HEK293 (cell line): ENCODE data around the gene ADAMTSL5.
A peak's percentile ranks its signal among the peaks of the same experiment; 100 is the strongest.

ENCODE experiments used
- CTCF ChIA-PET: fragments of 350-600 bp; formaldehyde crosslinking; extraction: SDS; loops from one replicate; lab custom pipeline; 2021; ENCODE audit warnings: antibody characterized with exemption; lab: Yijun Ruan, JAX
- POLR2A ChIA-PET: fragments of 300-600 bp; formaldehyde crosslinking; extraction: SDS; loops from one replicate; lab custom pipeline; 2020; ENCODE audit warnings: antibody characterized with exemption, inconsistent platforms; lab: Yijun Ruan, JAX
- H3K27ac ChIP-seq: fragments of 200-500 bp; sonication (Bioruptor generic); 2 replicates; pipeline ENCODE4 v1.5.1; 2014; ENCODE audit warnings: low read depth, low read length, control low read depth, inconsistent platforms; ENCODE audit errors: extremely low read depth
- H3K36me3 ChIP-seq, 2 experiments: fragments of 200-500 bp in 1 of 2; sonication (Bioruptor generic) in 1 of 2; 1 replicate in 1 of 2; 2 replicates in 1 of 2; pipeline ENCODE4 v1.5.1; 2014 to 2017; ENCODE audit warnings: inconsistent platforms in 2 of 2, low read length in 2 of 2; ENCODE audit not compliant: control insufficient read depth in 2 of 2, insufficient read depth in 1 of 2
- H3K4me1 ChIP-seq: fragments of 200-500 bp; sonication (Bioruptor generic); 2 replicates; pipeline ENCODE4 v1.5.1; 2014; ENCODE audit warnings: mild to moderate bottlenecking, low read length, inconsistent platforms; ENCODE audit not compliant: control insufficient read depth, insufficient read depth
- H3K4me3 ChIP-seq: 2 replicates; pipeline ENCODE4 v1.5.1; 2011; ENCODE audit warnings: low read depth, mild to moderate bottlenecking, control low read depth, low read length, moderate library complexity
- H3K9me3 ChIP-seq: fragments of 200-500 bp; sonication (Bioruptor generic); 2 replicates; pipeline ENCODE4 v1.5.1; 2014; ENCODE audit warnings: low read depth, low read length, inconsistent platforms; ENCODE audit not compliant: control insufficient read depth, insufficient read depth
- EGR2 ChIP-seq: fragments of 450-650 bp; formaldehyde crosslinking; IDR thresholded peaks from 2 replicates; pipeline ENCODE4 v1.5.1; 2016; ENCODE audit warnings: low read depth, missing biosample characterization, missing genetic modification characterization
- GFI1B ChIP-seq: fragments of 450-650 bp; formaldehyde crosslinking; IDR thresholded peaks from 2 replicates; pipeline ENCODE4 v1.5.1; 2016; ENCODE audit warnings: missing biosample characterization, missing genetic modification characterization
- GLIS1 ChIP-seq: fragments of 450-650 bp; formaldehyde crosslinking; IDR thresholded peaks from 2 replicates; pipeline ENCODE4 v1.5.1; 2016; ENCODE audit warnings: missing biosample characterization, missing genetic modification characterization
- KLF1 ChIP-seq: fragments of 450-650 bp; formaldehyde crosslinking; IDR thresholded peaks from 2 replicates; pipeline ENCODE4 v1.5.1; 2016; ENCODE audit warnings: missing biosample characterization, missing genetic modification characterization
- KLF8 ChIP-seq: fragments of 450-650 bp; formaldehyde crosslinking; IDR thresholded peaks from 2 replicates; pipeline ENCODE4 v1.5.1; 2016; ENCODE audit warnings: missing biosample characterization, missing genetic modification characterization
- SCRT2 ChIP-seq: fragments of 450-650 bp; formaldehyde crosslinking; IDR thresholded peaks from 2 replicates; pipeline ENCODE4 v1.5.1; 2016; ENCODE audit warnings: missing biosample characterization, missing genetic modification characterization
- SP3 ChIP-seq: fragments of 450-650 bp; formaldehyde crosslinking; IDR thresholded peaks from 2 replicates; pipeline ENCODE4 v1.5.1; 2016; ENCODE audit warnings: missing biosample characterization, missing genetic modification characterization
- ZBTB17 ChIP-seq: fragments of 450-650 bp; formaldehyde crosslinking; IDR thresholded peaks from 2 replicates; pipeline ENCODE4 v1.5.1; 2016; ENCODE audit warnings: missing biosample characterization, missing genetic modification characterization
- ZFHX2 ChIP-seq: fragments of 450-650 bp; formaldehyde crosslinking; conservative IDR thresholded peaks from 2 replicates; pipeline ENCODE4 v1.5.1; 2016; ENCODE audit warnings: missing biosample characterization, missing genetic modification characterization
- ZNF112 ChIP-seq: fragments of 450-650 bp; formaldehyde crosslinking; IDR thresholded peaks from 2 replicates; pipeline ENCODE4 v1.5.0; 2017; ENCODE audit warnings: missing biosample characterization, missing genetic modification characterization
- ZNF140 ChIP-seq: fragments of 450-650 bp; formaldehyde crosslinking; IDR thresholded peaks from 2 replicates; pipeline ENCODE4 v1.5.1; 2016; ENCODE audit warnings: missing biosample characterization, missing genetic modification characterization
- ZNF148 ChIP-seq: fragments of 450-650 bp; formaldehyde crosslinking; IDR thresholded peaks from 2 replicates; pipeline ENCODE4 v1.5.0; 2017; ENCODE audit warnings: missing biosample characterization, missing genetic modification characterization, borderline replicate concordance
- ZNF221 ChIP-seq: fragments of 450-650 bp; formaldehyde crosslinking; IDR thresholded peaks from 2 replicates; pipeline ENCODE4 v1.5.1; 2017; ENCODE audit warnings: missing biosample characterization, missing genetic modification characterization, borderline replicate concordance
- ZNF239 ChIP-seq: fragments of 450-650 bp; formaldehyde crosslinking; IDR thresholded peaks from 2 replicates; pipeline ENCODE4 v1.5.1; 2016; ENCODE audit warnings: missing biosample characterization, missing genetic modification characterization
- ZNF350 ChIP-seq: fragments of 450-650 bp; formaldehyde crosslinking; IDR thresholded peaks from 2 replicates; pipeline ENCODE4 v1.5.0; 2017; ENCODE audit warnings: missing biosample characterization, mild to moderate bottlenecking, missing genetic modification characterization
- ZNF366 ChIP-seq: fragments of 450-650 bp; formaldehyde crosslinking; conservative IDR thresholded peaks from 2 replicates; pipeline ENCODE4 v1.5.1; 2016; ENCODE audit warnings: missing biosample characterization, missing genetic modification characterization
- ZNF521 ChIP-seq: fragments of 450-650 bp; formaldehyde crosslinking; IDR thresholded peaks from 2 replicates; pipeline ENCODE4 v1.5.1; 2017; ENCODE audit warnings: missing biosample characterization, mild to moderate bottlenecking, missing genetic modification characterization
- ZNF580 ChIP-seq: fragments of 450-650 bp; formaldehyde crosslinking; IDR thresholded peaks from 2 replicates; pipeline ENCODE4 v1.5.1; 2016; ENCODE audit warnings: missing biosample characterization, missing genetic modification characterization
- ZNF585B ChIP-seq: fragments of 450-650 bp; formaldehyde crosslinking; IDR thresholded peaks from 2 replicates; pipeline ENCODE4 v1.5.1; 2016; ENCODE audit warnings: missing biosample characterization, missing genetic modification characterization
- ZNF707 ChIP-seq: fragments of 450-650 bp; formaldehyde crosslinking; IDR thresholded peaks from 2 replicates; pipeline ENCODE4 v1.5.1; 2016; ENCODE audit warnings: missing biosample characterization, missing genetic modification characterization
- TF ChIP-seq, protein P1 (sequence below): fragments of 450-650 bp; formaldehyde crosslinking; IDR thresholded peaks from 2 replicates; pipeline ENCODE4 v1.5.1; 2017; ENCODE audit warnings: missing biosample characterization, missing genetic modification characterization

Gene ADAMTSL5

DNA sequence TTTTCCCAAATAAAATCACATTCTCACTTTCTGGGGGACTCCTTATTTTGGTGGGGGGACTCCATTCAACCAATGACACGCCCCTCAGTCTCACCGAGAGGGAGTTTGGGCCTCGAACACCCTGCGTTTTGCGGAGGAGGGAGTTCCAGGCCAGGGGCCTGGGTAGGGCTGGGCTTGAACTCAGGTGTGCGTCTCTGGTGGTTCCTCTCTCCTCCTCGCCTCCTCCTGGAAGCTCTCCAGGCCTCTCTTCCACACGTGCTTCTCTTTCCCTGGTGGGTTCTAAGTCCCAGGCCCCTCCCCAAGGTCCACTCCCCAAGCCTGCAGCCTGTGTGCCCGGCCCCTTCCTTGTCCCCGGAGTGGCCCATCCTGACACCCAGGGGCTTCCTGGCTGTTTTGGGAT is 40.6 kb upstream of the ADAMTSL5 start:
- ChIA-PET CTCF (interaction anchor here (0.7 to 0.9 kb wide), 2 partner anchors 22 to 273 kb away, joined by 4 read pairs; no protein-coding TSS in a partner anchor), POLR2A (no interaction called here)
- Histone ChIP-seq H3K27ac (no peak overlapping the region), H3K9me3 (no peaks in the 10 kb centered on the region), H3K36me3 (peaks cover 0 to 9% of the 10 kb centered on the region in 2 experiments; a peak in 1 of 3 replicates)
- TF ChIP-seq ZNF585B (tag by site-specific recombination), result no peak
- TF ChIP-seq, all 188 proteins: peak for 0
- no peaks in the 10 kb centered on the region for H3K4me1 ChIP-seq
- no peak overlapping the region for H3K4me3 ChIP-seq

GRCh38 chr19:1551068-1552040 is 38.5 kb upstream of the ADAMTSL5 start:
- TF ChIP-seq ZNF140 (tag by site-specific recombination) (no peak), GLIS1 (0 out of 2 replicates have a peak, but pooled peaks have one; percentile 9)

DNA sequence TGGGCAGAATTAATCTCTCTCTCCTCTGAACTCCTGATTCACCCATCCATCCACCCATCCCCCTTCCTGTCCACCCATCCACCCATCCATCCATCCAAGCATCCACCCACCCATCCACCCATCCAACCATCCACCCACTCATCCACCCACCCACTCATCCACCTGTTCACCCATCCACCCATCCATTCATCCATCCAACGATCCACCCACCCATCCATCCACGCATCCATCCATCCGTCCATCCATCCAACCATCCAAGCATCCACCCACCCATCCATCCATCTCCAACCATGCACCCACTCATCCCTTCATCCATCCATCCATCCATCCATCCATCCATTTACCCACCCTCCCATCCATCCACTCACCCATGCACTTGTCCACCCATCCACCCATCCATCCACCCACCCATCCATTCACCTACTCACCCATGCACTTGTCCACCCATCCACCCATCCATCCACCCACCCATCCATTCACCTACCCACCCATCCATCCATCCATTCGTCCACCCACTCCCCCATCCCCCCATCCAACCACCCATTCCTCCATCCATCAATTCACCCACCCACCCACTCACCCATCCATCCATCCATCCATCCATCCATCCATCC is 36.6 kb upstream of the ADAMTSL5 start:
- Histone ChIP-seq H3K4me3 (no peak overlapping the region), H3K27ac (no peak overlapping the region), H3K36me3 (peaks cover 0 to 4% of the 10 kb centered on the region in 2 experiments; a peak in 1 of 3 replicates), H3K9me3 (no peaks in the 10 kb centered on the region), H3K4me1 (no peaks in the 10 kb centered on the region)
- CTCF ChIA-PET, result no interaction called here
- POLR2A ChIA-PET, result no interaction called here
- no peak for TF ChIP-seq GFI1B (tag by site-specific recombination)
- peak; percentile 46; the same call in 1 of the 2 replicates for TF ChIP-seq KLF1 (tag by site-specific recombination)
- TF ChIP-seq ZNF112 (tag by site-specific recombination), result no peak
- TF ChIP-seq ZNF521 (tag by site-specific recombination), result no peak
- TF ChIP-seq ZNF221, result no peak
- TF ChIP-seq KLF8 (tag by site-specific recombination), result peak; percentile 37; the same call in 1 of the 2 replicates
- peak; percentile 99 for TF ChIP-seq EGR2 (tag by site-specific recombination)
- peak; percentile 98 for TF ChIP-seq ZNF366 (tag by site-specific recombination)
- peak; percentile 46 for TF ChIP-seq SCRT2 (tag by site-specific recombination)
- TF ChIP-seq SP3 (tag by site-specific recombination), result no peak
- 0 out of 2 replicates have a peak, but pooled peaks have one; percentile 39 for TF ChIP-seq ZNF148 (tag by site-specific recombination)
- TF ChIP-seq ZBTB17 (tag by site-specific recombination), result peak; percentile 89
- TF ChIP-seq ZNF239 (tag by site-specific recombination), result no peak
- no peak for TF ChIP-seq ZNF350 (tag by site-specific recombination)
- TF ChIP-seq ZFHX2 (tag by site-specific recombination), result peak; percentile 97
- TF ChIP-seq ZNF580, result no peak
- TF ChIP-seq, protein P1, sequence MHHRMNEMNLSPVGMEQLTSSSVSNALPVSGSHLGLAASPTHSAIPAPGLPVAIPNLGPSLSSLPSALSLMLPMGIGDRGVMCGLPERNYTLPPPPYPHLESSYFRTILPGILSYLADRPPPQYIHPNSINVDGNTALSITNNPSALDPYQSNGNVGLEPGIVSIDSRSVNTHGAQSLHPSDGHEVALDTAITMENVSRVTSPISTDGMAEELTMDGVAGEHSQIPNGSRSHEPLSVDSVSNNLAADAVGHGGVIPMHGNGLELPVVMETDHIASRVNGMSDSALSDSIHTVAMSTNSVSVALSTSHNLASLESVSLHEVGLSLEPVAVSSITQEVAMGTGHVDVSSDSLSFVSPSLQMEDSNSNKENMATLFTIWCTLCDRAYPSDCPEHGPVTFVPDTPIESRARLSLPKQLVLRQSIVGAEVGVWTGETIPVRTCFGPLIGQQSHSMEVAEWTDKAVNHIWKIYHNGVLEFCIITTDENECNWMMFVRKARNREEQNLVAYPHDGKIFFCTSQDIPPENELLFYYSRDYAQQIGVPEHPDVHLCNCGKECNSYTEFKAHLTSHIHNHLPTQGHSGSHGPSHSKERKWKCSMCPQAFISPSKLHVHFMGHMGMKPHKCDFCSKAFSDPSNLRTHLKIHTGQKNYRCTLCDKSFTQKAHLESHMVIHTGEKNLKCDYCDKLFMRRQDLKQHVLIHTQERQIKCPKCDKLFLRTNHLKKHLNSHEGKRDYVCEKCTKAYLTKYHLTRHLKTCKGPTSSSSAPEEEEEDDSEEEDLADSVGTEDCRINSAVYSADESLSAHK (tag by site-specific recombination), result no peak
- TF ChIP-seq ZNF707 (tag by site-specific recombination), result 0 out of 2 replicates have a peak, but pooled peaks have one; percentile 27

More at GRCh38 chr19:1551068-1552040, 38.5 kb upstream of the ADAMTSL5 start:
- POLR2A ChIA-PET, result no interaction called here
- Histone ChIP-seq H3K9me3 (no peaks in the 10 kb centered on the region), H3K4me3 (no peak overlapping the region), H3K36me3 (peaks cover 0 to 6% of the 10 kb centered on the region in 2 experiments; a peak in 1 of 3 replicates), H3K4me1 (no peaks in the 10 kb centered on the region), H3K27ac (no peak overlapping the region)
- CTCF ChIA-PET, result interaction anchor here (0.6 to 1.3 kb wide), 3 partner anchors 121 to 525 kb away, joined by 3 to 5 read pairs (median 3); no protein-coding TSS in a partner anchor
